Measurements from ENCODE around the gene PNP. TPM values are rescaled to one million over a fixed set of nuclear protein-coding genes. Genes with fewer than 3 reads are reported as not detected.
A peak's percentile ranks its signal among the peaks of the same experiment; 100 is the strongest.
"Not testable (repeated sequence)": the region's sequence is repeated elsewhere in the genome, so short reads cannot be mapped to it uniquely, and the experiment has no call there.

Gene PNP
- total and polyA plus RNA-seq, 7 donors = 3.7 to 42.5 (median 6.0) TPM

DNA sequence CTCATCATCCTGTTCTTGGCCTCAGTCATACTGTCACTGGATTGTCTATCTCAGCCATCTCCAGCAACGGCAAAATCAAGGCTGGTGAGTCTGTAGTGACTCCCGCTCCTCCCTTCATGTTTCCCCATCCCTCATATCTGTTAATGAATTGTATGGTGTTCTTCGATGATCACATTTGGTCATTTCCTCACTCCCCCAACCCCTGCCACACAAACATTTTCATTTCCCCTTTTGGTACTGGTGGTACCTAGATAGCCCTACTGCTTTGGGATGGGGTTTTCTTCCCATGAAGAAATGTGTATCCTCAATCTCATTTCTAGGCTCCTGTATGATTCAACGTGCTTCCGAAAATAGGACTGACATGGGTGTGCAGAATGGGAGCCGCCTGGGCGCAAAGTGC lies 30.5 kb upstream of the PNP start:
- intact Hi-C loops (cut with DNase I) = no loop called here
- Histone ChIP-seq H3K36me3 (ENCODE audit: insufficient read depth in 1 of 2, low read depth in 1 of 2) (no peaks in the 10 kb centered on the region), H3K4me1 (peaks cover 30% of the 10 kb centered on the region), H3K27ac (no peak overlapping the region), H3K4me3 (no peak overlapping the region), H3K27me3 (ENCODE audit: insufficient read depth in 3 of 3, low read length in 2 of 3) (no peaks in the 10 kb centered on the region), H3K9me3 (no peaks in the 10 kb centered on the region)
- ATAC-seq = no peak
- no peak for DNase-seq
- 80 to 93% (median 88%) methylated on average over 7 of the region's 7 CpGs for WGBS, 3 donors
- TF ChIP-seq, protein P1, sequence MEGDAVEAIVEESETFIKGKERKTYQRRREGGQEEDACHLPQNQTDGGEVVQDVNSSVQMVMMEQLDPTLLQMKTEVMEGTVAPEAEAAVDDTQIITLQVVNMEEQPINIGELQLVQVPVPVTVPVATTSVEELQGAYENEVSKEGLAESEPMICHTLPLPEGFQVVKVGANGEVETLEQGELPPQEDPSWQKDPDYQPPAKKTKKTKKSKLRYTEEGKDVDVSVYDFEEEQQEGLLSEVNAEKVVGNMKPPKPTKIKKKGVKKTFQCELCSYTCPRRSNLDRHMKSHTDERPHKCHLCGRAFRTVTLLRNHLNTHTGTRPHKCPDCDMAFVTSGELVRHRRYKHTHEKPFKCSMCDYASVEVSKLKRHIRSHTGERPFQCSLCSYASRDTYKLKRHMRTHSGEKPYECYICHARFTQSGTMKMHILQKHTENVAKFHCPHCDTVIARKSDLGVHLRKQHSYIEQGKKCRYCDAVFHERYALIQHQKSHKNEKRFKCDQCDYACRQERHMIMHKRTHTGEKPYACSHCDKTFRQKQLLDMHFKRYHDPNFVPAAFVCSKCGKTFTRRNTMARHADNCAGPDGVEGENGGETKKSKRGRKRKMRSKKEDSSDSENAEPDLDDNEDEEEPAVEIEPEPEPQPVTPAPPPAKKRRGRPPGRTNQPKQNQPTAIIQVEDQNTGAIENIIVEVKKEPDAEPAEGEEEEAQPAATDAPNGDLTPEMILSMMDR (IDR thresholded peaks at IDR 0.05) = no peak

DNA sequence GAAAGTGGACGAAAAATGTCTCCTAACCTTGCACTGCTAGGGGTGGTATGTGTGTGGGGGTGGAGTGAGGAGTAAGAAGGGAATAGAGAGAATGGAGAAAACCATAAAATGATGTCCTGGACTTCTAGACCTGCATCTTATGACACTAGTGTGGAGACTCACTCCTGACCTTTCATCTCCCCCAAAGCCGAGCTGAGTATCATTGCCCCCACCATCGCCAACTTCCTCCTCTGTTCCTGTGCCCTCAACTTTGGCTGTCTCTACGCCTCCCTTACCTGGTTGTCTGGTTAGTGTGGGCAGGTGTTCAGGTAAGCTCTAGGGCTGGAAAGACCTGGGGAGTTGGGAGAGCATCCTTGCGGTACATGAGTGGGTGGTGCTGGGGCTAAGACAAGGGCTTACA lies 28.7 kb upstream of the PNP start:
- 84 to 89% (median 89%) methylated on average over 5 of the region's 5 CpGs for WGBS, 3 donors
- TF ChIP-seq, protein P1 (IDR thresholded peaks at IDR 0.05) = no peak
- DNase-seq (no peak), ATAC-seq (no peak)
- intact Hi-C loops (cut with DNase I) = no loop called here
- H3K4me1 ChIP-seq = peaks cover 19% of the 10 kb centered on the region
- H3K36me3 ChIP-seq (ENCODE audit: insufficient read depth in 1 of 2, low read depth in 1 of 2) = peaks cover under 1 to 6% of the 10 kb centered on the region in 2 donors
- H3K9me3 ChIP-seq = no peaks in the 10 kb centered on the region
- no peaks in the 10 kb centered on the region for H3K27me3 ChIP-seq (ENCODE audit: insufficient read depth in 3 of 3, low read length in 2 of 3)
- H3K4me3 ChIP-seq = no peak overlapping the region
- H3K27ac ChIP-seq = no peak overlapping the region

DNA sequence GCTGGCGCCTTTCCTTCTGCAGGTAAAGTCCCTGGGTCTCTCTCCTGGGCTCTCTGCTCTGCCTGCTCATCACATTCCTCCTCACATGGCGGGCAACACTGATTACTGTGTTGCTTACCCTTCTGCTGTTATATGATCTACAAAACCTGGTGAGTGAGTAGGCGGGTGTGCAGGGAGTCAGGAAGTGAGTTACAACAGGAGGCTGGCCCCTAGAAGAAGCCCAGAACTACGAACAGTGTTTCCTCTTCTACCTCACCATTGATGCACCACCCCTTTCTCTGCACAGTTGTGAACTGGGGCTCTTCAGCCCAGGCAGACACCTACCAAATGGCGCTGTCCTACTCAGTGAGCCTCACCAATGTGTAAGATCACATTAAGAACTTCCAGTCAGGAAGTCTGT lies 28.3 kb upstream of the PNP start:
- Histone ChIP-seq H3K27me3 (ENCODE audit: insufficient read depth in 3 of 3, low read length in 2 of 3) (no peaks in the 10 kb centered on the region), H3K36me3 (ENCODE audit: insufficient read depth in 1 of 2, low read depth in 1 of 2) (peaks cover 4 to 10% of the 10 kb centered on the region in 2 donors), H3K9me3 (no peaks in the 10 kb centered on the region), H3K4me3 (no peak overlapping the region), H3K27ac (no peak overlapping the region), H3K4me1 (peaks cover 15% of the 10 kb centered on the region)
- 78 to 90% (median 79%) methylated on average over 5 of the region's 5 CpGs for WGBS, 3 donors
- DNase-seq (no peak), ATAC-seq (peak in 1 of 4 donors; percentile 10)
- intact Hi-C loops (cut with DNase I) = no loop called here
- TF ChIP-seq, protein P1 (IDR thresholded peaks at IDR 0.05) = no peak

DNA sequence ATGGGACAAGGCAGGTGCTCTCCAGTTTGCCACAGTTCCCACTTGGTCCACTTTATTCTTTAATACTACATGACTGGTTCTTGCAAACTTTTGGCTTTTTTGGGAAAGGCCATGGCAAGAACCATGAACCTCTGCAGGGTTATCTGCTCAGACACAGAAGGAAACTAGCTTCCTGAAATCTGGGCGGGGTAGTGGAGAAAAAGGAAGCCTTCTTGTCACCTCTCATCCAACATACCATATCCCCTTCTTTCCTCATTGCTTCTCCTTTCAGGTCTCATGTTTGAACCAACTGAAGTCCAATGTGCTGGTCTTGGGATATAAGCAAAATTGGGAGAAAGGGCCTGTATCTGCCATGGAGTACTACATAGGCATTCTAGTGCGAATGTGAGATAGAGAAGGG lies 27.7 kb upstream of the PNP start:
- DNase-seq = no peak

DNA sequence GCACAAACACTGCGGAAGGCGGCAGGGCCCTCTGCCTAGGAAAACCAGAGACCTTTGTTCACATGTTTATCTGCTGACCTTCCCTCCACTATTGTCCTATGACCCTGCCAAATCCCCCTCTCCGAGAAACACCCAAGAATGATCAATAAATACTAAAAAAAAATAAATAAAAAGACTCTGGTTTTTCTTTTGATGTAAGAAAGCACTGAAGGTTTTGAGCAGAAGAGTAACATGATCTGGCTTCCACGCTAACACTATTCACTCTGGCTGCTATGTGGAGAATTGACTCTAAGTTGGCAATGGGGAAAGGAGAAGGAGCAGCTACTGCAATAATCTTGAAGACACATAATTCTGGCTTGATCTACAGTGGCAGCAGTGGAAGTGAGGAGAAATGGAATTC lies 25.6 kb upstream of the PNP start:
- not testable (repeated sequence) for ATAC-seq, H3K9me3 ChIP-seq

More for the DNA sequence above, 27.7 kb upstream of the PNP start:
- 86 to 95% (median 87%) methylated on average over 2 of the region's 2 CpGs for whole genome bisulfite sequencing, 3 donors
- no peak overlapping the region for H3K4me3 ChIP-seq
- ATAC-seq = no peak
- peaks cover 9% of the 10 kb centered on the region for H3K4me1 ChIP-seq
- intact Hi-C loops (cut with DNase I) = no loop called here
- no peaks in the 10 kb centered on the region for H3K9me3 ChIP-seq
- no peak overlapping the region for H3K27ac ChIP-seq
- H3K36me3 ChIP-seq (ENCODE audit: insufficient read depth in 1 of 2, low read depth in 1 of 2) = peaks cover 9 to 16% of the 10 kb centered on the region in 2 donors
- H3K27me3 ChIP-seq (ENCODE audit: insufficient read depth in 3 of 3, low read length in 2 of 3) = no peaks in the 10 kb centered on the region
- TF ChIP-seq, protein P1 (IDR thresholded peaks at IDR 0.05) = no peak

More for the DNA sequence above, 25.6 kb upstream of the PNP start:
- H3K27me3 ChIP-seq (ENCODE audit: insufficient read depth in 3 of 3, low read length in 2 of 3); H3K4me1 ChIP-seq; DNase-seq; H3K4me3 ChIP-seq; H3K27ac ChIP-seq; intact Hi-C loops (cut with DNase I): not testable (repeated sequence)
- WGBS, 3 donors = 59 to 91% (median 72%) methylated on average over 2 of the region's 4 CpGs
- H3K36me3 ChIP-seq (ENCODE audit: insufficient read depth in 1 of 2, low read depth in 1 of 2) = peaks cover 23 to 38% of the 10 kb centered on the region in 2 donors
